Stomach (tissue), 4 donors: ENCODE measurements around the gene SEMA3F.

Experiments used
- EP300 ChIP-seq: sonication (generic); formaldehyde crosslinking; IDR thresholded peaks from one replicate; pipeline ENCODE4 v1.6.1; 2017; ENCODE audit warnings: antibody characterized with exemption
- TF ChIP-seq, protein P1 (sequence below), 7 experiments: fragments of 450-650 bp in 4 of 7; fragments of 200-600 bp in 3 of 7; sonication (generic) in 3 of 7; IDR thresholded peaks; one replicate each; pipeline ENCODE4 v1.5.1; 2016 to 2019; ENCODE audit warnings: antibody characterized with exemption in 7 of 7, control low read depth in 2 of 7, mild to moderate bottlenecking in 1 of 7

DNA sequence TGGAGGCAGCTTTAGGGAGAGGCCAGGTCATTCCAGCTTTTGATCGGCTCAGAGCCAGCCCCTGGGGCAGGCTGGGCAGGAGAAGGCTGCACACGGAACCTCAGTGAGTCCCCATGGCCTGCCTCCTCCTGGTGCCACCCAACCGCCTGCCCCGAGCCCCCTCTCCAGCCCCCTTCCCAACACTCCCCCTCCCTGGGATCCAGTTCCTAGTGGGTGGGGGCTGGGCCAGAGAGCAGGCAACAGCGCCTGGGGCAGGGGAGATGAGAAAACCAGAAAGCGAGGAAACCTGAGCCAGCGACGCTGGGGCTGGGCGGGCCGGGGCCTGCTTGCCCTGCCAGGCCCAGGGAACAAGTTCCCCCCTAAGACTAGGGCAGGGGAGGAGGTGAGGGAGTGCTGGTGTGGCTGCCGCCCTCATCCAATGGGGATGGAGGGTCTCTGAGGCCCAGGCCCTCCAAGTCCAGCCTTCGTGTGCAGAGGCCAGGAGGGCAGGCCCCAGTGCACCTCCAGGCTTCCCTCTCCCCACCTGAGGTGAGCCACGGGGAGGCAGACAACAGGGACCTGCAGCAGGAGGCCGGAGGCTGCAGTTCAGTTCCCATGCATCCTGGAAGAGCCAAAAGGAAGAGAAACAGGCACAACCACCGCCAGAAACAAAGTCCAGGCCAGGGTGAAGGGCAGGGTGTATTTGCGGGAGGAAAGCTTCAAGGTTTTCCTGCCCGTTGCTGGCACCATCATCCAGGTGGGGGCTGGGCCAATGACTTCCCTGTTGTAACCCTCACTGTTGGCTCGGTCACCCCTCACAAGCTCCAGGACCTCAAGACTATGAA is 4.0 kb upstream of the SEMA3F start:
- no peak for TF ChIP-seq EP300
- TF ChIP-seq, protein P1, sequence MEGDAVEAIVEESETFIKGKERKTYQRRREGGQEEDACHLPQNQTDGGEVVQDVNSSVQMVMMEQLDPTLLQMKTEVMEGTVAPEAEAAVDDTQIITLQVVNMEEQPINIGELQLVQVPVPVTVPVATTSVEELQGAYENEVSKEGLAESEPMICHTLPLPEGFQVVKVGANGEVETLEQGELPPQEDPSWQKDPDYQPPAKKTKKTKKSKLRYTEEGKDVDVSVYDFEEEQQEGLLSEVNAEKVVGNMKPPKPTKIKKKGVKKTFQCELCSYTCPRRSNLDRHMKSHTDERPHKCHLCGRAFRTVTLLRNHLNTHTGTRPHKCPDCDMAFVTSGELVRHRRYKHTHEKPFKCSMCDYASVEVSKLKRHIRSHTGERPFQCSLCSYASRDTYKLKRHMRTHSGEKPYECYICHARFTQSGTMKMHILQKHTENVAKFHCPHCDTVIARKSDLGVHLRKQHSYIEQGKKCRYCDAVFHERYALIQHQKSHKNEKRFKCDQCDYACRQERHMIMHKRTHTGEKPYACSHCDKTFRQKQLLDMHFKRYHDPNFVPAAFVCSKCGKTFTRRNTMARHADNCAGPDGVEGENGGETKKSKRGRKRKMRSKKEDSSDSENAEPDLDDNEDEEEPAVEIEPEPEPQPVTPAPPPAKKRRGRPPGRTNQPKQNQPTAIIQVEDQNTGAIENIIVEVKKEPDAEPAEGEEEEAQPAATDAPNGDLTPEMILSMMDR (IDR thresholded peaks at IDR 0.05), result no peak
